IMR-90 (cell line): ENCODE results near the gene MFN2. TPM values are rescaled to one million over a fixed set of nuclear protein-coding genes. Genes with fewer than 3 reads are reported as not detected.
A peak's percentile ranks its signal among the peaks of the same experiment; 100 is the strongest.

Experiments
- ATAC-seq: fragments of 200-7000 bp; cut with Tn5 transposase; 2 replicates; pipeline ENCODE4 v1.9.1; 2020; ENCODE audit warnings: low read depth, mild to moderate bottlenecking, moderate library complexity
- BruUV-seq: library from RNA; stranded (reverse); fragments of 400-500 nt; replicated peaks from 2 replicates; lab custom pipeline; 2021; lab: Mats Ljungman, UMichigan
- CTCF ChIA-PET: fragments of 300-600 bp; formaldehyde crosslinking; extraction: SDS; loops from one replicate; lab custom pipeline; 2021; ENCODE audit warnings: antibody characterized with exemption; lab: Yijun Ruan, JAX
- POLR2A ChIA-PET: fragments of 300-600 bp; sonication (Branson Sonifier 250); formaldehyde crosslinking; loops from one replicate; lab custom pipeline; 2022; ENCODE audit warnings: antibody characterized with exemption; ENCODE audit not compliant: unreplicated experiment; lab: Charles Lee
- DNase-seq: peaks from one replicate; pipeline ENCODE4 v3.0.0; 2013
- H2AFZ ChIP-seq: replicated peaks from 2 replicates; pipeline ENCODE3; 2013; ENCODE audit warnings: low read length, mild to moderate bottlenecking; ENCODE audit not compliant: poor library complexity
- H2AK5ac ChIP-seq: 2 replicates; pipeline ENCODE4 v1.6.1; 2013; ENCODE audit warnings: low read depth, low read length, inconsistent platforms
- H2AK9ac ChIP-seq: replicated peaks from 2 replicates; pipeline ENCODE3; 2013; ENCODE audit warnings: mild to moderate bottlenecking, low read depth, low read length, moderate library complexity; ENCODE audit not compliant: poor library complexity
- H2BK120ac ChIP-seq: 2 replicates; pipeline ENCODE4 v1.6.1; 2013; ENCODE audit warnings: low read depth, low read length, inconsistent platforms
- H2BK15ac ChIP-seq: 3 replicates; pipeline ENCODE4 v1.6.1; 2013; ENCODE audit warnings: low read depth, low read length, inconsistent platforms
- H2BK20ac ChIP-seq: 2 replicates; pipeline ENCODE4 v1.6.1; 2013; ENCODE audit warnings: low read depth, mild to moderate bottlenecking, inconsistent platforms, low read length, moderate library complexity
- H2BK5ac ChIP-seq: 2 replicates; pipeline ENCODE4 v1.6.1; 2013; ENCODE audit warnings: mild to moderate bottlenecking, low read depth, low read length, inconsistent platforms; ENCODE audit not compliant: poor library complexity, severe bottlenecking
- H3K14ac ChIP-seq: replicated peaks from 2 replicates; pipeline ENCODE4 v1.6.1; 2013; ENCODE audit warnings: low read depth, low read length, inconsistent platforms
- H3K18ac ChIP-seq: 2 replicates; pipeline ENCODE4 v1.6.1; 2013; ENCODE audit warnings: low read depth, low read length, control low read depth
- H3K23ac ChIP-seq: 2 replicates; pipeline ENCODE4 v1.6.1; 2013; ENCODE audit warnings: low read depth, low read length, inconsistent platforms
- H3K27ac ChIP-seq: 2 replicates; pipeline ENCODE4 v1.5.1; 2013; ENCODE audit warnings: mild to moderate bottlenecking, control low read depth, low read length; ENCODE audit not compliant: insufficient read depth
- H3K27me3 ChIP-seq: 2 replicates; pipeline ENCODE4 v1.6.1; 2013; ENCODE audit warnings: low read length; ENCODE audit not compliant: control insufficient read depth, insufficient read depth
- H3K36me3 ChIP-seq: 2 replicates; pipeline ENCODE4 v1.6.1; 2013; ENCODE audit warnings: low read length, mixed read lengths; ENCODE audit not compliant: control insufficient read depth, insufficient read depth
- H3K4ac ChIP-seq: 2 replicates; pipeline ENCODE4 v1.6.1; 2013; ENCODE audit warnings: low read depth, low read length, inconsistent platforms
- H3K4me1 ChIP-seq: 2 replicates; pipeline ENCODE4 v1.6.1; 2013; ENCODE audit warnings: low read length, mixed read lengths; ENCODE audit not compliant: control insufficient read depth, insufficient read depth
- H3K4me2 ChIP-seq: 2 replicates; pipeline ENCODE4 v1.6.1; 2013; ENCODE audit warnings: low read depth, mild to moderate bottlenecking, control low read depth, low read length, moderate library complexity
- H3K4me3 ChIP-seq: 2 replicates; pipeline ENCODE4 v1.5.1; 2013; ENCODE audit warnings: low read depth, mild to moderate bottlenecking, control low read depth, low read length, moderate library complexity; ENCODE audit not compliant: insufficient read depth
- H3K56ac ChIP-seq: 2 replicates; pipeline ENCODE4 v1.6.1; 2013; ENCODE audit warnings: low read length, inconsistent platforms; ENCODE audit not compliant: insufficient read depth; ENCODE audit errors: extremely low read depth
- H3K79me1 ChIP-seq, 2 experiments: 2 replicates each; pipeline ENCODE4 v1.6.1; 2013; ENCODE audit warnings: low read length in 2 of 2, inconsistent platforms in 1 of 2, low read depth in 1 of 2
- H3K9ac ChIP-seq: 2 replicates; pipeline ENCODE4 v1.6.1; 2013; ENCODE audit warnings: low read depth, low read length, control low read depth
- H3K9me1 ChIP-seq: 2 replicates; pipeline ENCODE4 v1.6.1; 2013; ENCODE audit warnings: low read length, inconsistent platforms; ENCODE audit not compliant: insufficient read depth
- H3K9me3 ChIP-seq: 2 replicates; pipeline ENCODE4 v1.6.1; 2013; ENCODE audit warnings: low read length; ENCODE audit not compliant: control insufficient read depth, insufficient read depth
- H4K20me1 ChIP-seq: 2 replicates; pipeline ENCODE4 v1.6.1; 2013; ENCODE audit warnings: low read length, inconsistent platforms; ENCODE audit not compliant: insufficient read depth
- H4K5ac ChIP-seq: 2 replicates; pipeline ENCODE4 v1.6.1; 2013; ENCODE audit warnings: mild to moderate bottlenecking, low read depth, low read length, control low read depth
- H4K8ac ChIP-seq, 2 experiments: 2 replicates each; pipeline ENCODE4 v1.6.1; 2013; ENCODE audit warnings: low read depth in 2 of 2, low read length in 2 of 2, control low read depth in 1 of 2, inconsistent platforms in 1 of 2
- H4K91ac ChIP-seq: 2 replicates; pipeline ENCODE4 v1.6.1; 2013; ENCODE audit warnings: low read depth, low read length, inconsistent platforms; ENCODE audit not compliant: insufficient read depth
- BHLHE40 ChIP-seq: fragments of 150-350 bp; IDR thresholded peaks from 2 replicates; pipeline ENCODE4 v1.6.1; 2016; ENCODE audit warnings: mild to moderate bottlenecking, low read depth, low read length
- CEBPB ChIP-seq: IDR thresholded peaks from 2 replicates; pipeline ENCODE4 v1.6.1; 2012; ENCODE audit warnings: low read depth, low read length, improper control_type of control experiment
- CHD1 ChIP-seq: IDR thresholded peaks from 2 replicates; pipeline ENCODE4 v1.6.1; 2012; ENCODE audit warnings: low read depth, low read length, improper control_type of control experiment
- ELK1 ChIP-seq: fragments of 150-350 bp; IDR thresholded peaks from 2 replicates; pipeline ENCODE4 v1.6.1; 2016; ENCODE audit warnings: low read depth, mild to moderate bottlenecking, low read length, moderate library complexity, borderline replicate concordance
- MAFK ChIP-seq: IDR thresholded peaks from 2 replicates; pipeline ENCODE4 v1.6.1; 2012; ENCODE audit warnings: low read depth, low read length, improper control_type of control experiment
- MAZ ChIP-seq: IDR thresholded peaks from 2 replicates; pipeline ENCODE4 v1.6.1; 2012; ENCODE audit warnings: low read depth, mild to moderate bottlenecking, low read length, improper control_type of control experiment, moderate library complexity, borderline replicate concordance
- MXI1 ChIP-seq: IDR thresholded peaks from 2 replicates; pipeline ENCODE4 v1.6.1; 2012; ENCODE audit warnings: low read depth, mild to moderate bottlenecking, low read length, moderate library complexity, borderline replicate concordance
- NFE2L2 ChIP-seq: fragments of 150-350 bp; IDR thresholded peaks from 2 replicates; pipeline ENCODE4 v1.6.1; 2016; ENCODE audit warnings: low read depth, mild to moderate bottlenecking, low read length
- POLR2A ChIP-seq: IDR thresholded peaks from 2 replicates; pipeline ENCODE4 v1.6.1; 2012; ENCODE audit warnings: mild to moderate bottlenecking, low read depth, low read length
- RAD21 ChIP-seq: IDR thresholded peaks from 2 replicates; pipeline ENCODE4 v1.6.1; 2012; ENCODE audit warnings: low read length, improper control_type of control experiment
- RFX5 ChIP-seq: IDR thresholded peaks from 2 replicates; pipeline ENCODE4 v1.8.0; 2012; ENCODE audit warnings: low read depth, mild to moderate bottlenecking, low read length, moderate library complexity
- USF2 ChIP-seq: fragments of 150-350 bp; IDR thresholded peaks from 2 replicates; pipeline ENCODE4 v1.6.1; 2017; ENCODE audit warnings: mild to moderate bottlenecking, antibody characterized with exemption, low read length, low read depth
- WGBS, 2 experiments: methylation state at CpG; one replicate each; pipeline versions ENCODE4 v1.1.5 to v1.1.7; 2013; ENCODE audit warnings: missing lambda C conversion rate in 2 of 2; ENCODE audit not compliant: insufficient read length in 1 of 2; ENCODE audit errors: extremely low coverage in 2 of 2; 5-methylcytosine and 5-hydroxymethylcytosine counted together
- dilution Hi-C: fragments of 300-500 bp; cut with HindIII; formaldehyde crosslinking; loops from one replicate; pipeline ENCODE4 v1.14.3; 2018; ENCODE audit warnings: low sequenced_read_pairs; ENCODE audit not compliant: unreplicated experiment
- in situ Hi-C: fragments of 300-500 bp; cut with MboI; formaldehyde crosslinking; loops from 3 replicates; pipeline ENCODE4 v1.14.3; 2019; ENCODE audit warnings: low sequenced_read_pairs, inconsistent platforms, mixed read lengths
- intact Hi-C: fragments of 100-400 bp; cut with micrococcal nuclease; formaldehyde crosslinking; loops from 2 replicates; pipeline ENCODE4 v1.10.0; 2022
- polyA plus RNA-seq, 3 experiments: library from polyadenylated mRNA; depleted of rRNA; stranded (reverse); fragments of >200 nt; gene quantifications; 2 replicates each; pipeline ENCODE4 v1.2.3, GENCODE V29; 2012; ENCODE audit warnings: low replicate concordance in 1 of 3
- total RNA-seq: library from RNA; depleted of rRNA; stranded (reverse); fragments of >200 nt; gene quantifications from 2 replicates; pipeline ENCODE4 v1.2.3, GENCODE V29; 2012

Gene MFN2
- total and polyA plus RNA-seq, 2 of the 4 experiments (the other 2 are of a cell fraction), result 52.8 to 84.2 TPM

DNA sequence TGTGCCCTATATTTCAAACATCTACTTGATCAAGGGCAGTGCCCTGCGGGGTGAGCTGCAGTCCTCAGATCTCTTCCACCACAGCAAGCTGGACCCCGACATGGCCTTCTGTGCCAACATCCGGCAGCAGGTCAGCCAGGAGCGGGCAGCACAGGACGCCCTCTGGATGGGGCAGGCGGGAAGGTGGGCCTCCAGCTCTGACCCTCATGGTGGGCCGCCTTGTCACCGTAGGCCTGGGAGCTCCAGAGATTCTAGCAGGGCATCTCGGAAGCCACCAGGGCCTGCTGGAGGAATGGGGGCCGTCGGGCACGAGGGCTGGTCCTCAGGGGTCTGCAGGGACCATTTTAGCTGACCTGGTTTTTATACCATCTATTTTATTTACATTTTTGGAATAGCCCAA is 15.6 kb upstream of the MFN2 start:
- Histone ChIP-seq H2AFZ (no peak overlapping the region), H2AK5ac (no peak overlapping the region), H3K4ac (no peak overlapping the region), H3K27me3 (no peaks in the 10 kb centered on the region), H3K14ac (no peak overlapping the region), H3K18ac (no peak overlapping the region), H3K4me3 (no peak overlapping the region), H2BK20ac (no peak overlapping the region), H3K9me3 (no peaks in the 10 kb centered on the region), H4K20me1 (no peaks in the 10 kb centered on the region; the same call in none of the 2 replicates), H2BK15ac (no peak overlapping the region), H3K36me3 (peaks cover 70% of the 10 kb centered on the region), H3K79me1 (peaks cover 0 to 9% of the 10 kb centered on the region in 2 experiments; a peak in 1 of 4 replicates), H4K5ac (no peak overlapping the region), H3K9me1 (no peaks in the 10 kb centered on the region), H3K56ac (no peak overlapping the region), H3K23ac (no peak overlapping the region), H3K9ac (no peak overlapping the region), H3K4me1 (no peaks in the 10 kb centered on the region), H3K27ac (no peak overlapping the region), H4K8ac (no peak overlapping the region), H2BK120ac (no peak overlapping the region), H2AK9ac (peak overlapping the region; percentile 24), H2BK5ac (no peak overlapping the region), H3K4me2 (no peak overlapping the region), H4K91ac (no peak overlapping the region)
- no peak for DNase-seq
- dilution Hi-C loops, result no loop called here
- WGBS, 2 experiments, result 88% methylated on average over 6 of the region's 12 CpGs; no CpG with 5 or more reads in 1 of the 2 experiments
- in situ Hi-C loops, result no loop called here
- TF ChIP-seq CEBPB (no peak), MXI1 (no peak), RAD21 (no peak), RFX5 (no peak), CHD1 (no peak), MAFK (no peak), NFE2L2 (no peak), MAZ (no peak), POLR2A (no peak), ELK1 (no peak), BHLHE40 (no peak), USF2 (no peak)
- intact Hi-C loops, result no loop called here
- BruUV-seq, result no TSS peak
- ATAC-seq, result no peak
- ChIA-PET POLR2A (no interaction called here), CTCF (no interaction called here)
